ENCODE measurements around the gene ENAM.
A peak's percentile ranks its signal among the peaks of the same experiment; 100 is the strongest.

The ENAM gene

GRCh38 chr4:70600977-70601376 is 27.6 kb upstream of the ENAM start:
- DNase-seq (ENCODE audit: insufficient read length, low spot score) (no peak), FAIRE-seq (no peak)
- TF ChIP-seq TAF1 (IDR thresholded peaks at IDR 0.05; ENCODE audit: low read depth, low read length) (no peak), PAX5 (IDR thresholded peaks at IDR 0.05; ENCODE audit: insufficient read depth, low read length, severe bottlenecking) (no peak), POLR2A (IDR thresholded peaks at IDR 0.05; ENCODE audit: low read depth, low read length) (no peak), POLR2AphosphoS5 (IDR thresholded peaks at IDR 0.05; ENCODE audit: low read depth, low read length) (no peak), SPI1 (IDR thresholded peaks at IDR 0.05; ENCODE audit: low read depth, low read length) (no peak), POU2F2 (IDR thresholded peaks at IDR 0.05; ENCODE audit: low read depth, low read length) (no peak)

GRCh38 chr4:70601422-70602039 is 27.0 kb upstream of the ENAM start:
- FAIRE-seq = peak; percentile 97
- peak; percentile 18 for DNase-seq (ENCODE audit: insufficient read length, low spot score)
- TF ChIP-seq POU2F2 (IDR thresholded peaks at IDR 0.05; ENCODE audit: low read depth, low read length) = no peak
- TF ChIP-seq SPI1 (IDR thresholded peaks at IDR 0.05; ENCODE audit: low read depth, low read length) = peak; percentile 72

GRCh38 chr4:70603856-70604255 is 24.7 kb upstream of the ENAM start:
- TF ChIP-seq TAF1 (IDR thresholded peaks at IDR 0.05; ENCODE audit: low read depth, low read length) (no peak), POU2F2 (IDR thresholded peaks at IDR 0.05; ENCODE audit: low read depth, low read length) (no peak), PAX5 (IDR thresholded peaks at IDR 0.05; ENCODE audit: insufficient read depth, low read length, severe bottlenecking) (no peak), SPI1 (IDR thresholded peaks at IDR 0.05; ENCODE audit: low read depth, low read length) (no peak), POLR2AphosphoS5 (IDR thresholded peaks at IDR 0.05; ENCODE audit: low read depth, low read length) (no peak), POLR2A (IDR thresholded peaks at IDR 0.05; ENCODE audit: low read depth, low read length) (no peak)
- no peak for DNase-seq (ENCODE audit: insufficient read length, low spot score)
- no peak for FAIRE-seq

- FAIRE-seq (no peak), DNase-seq (ENCODE audit: insufficient read length, low spot score) (no peak)
- no peak for TF ChIP-seq POLR2A (IDR thresholded peaks at IDR 0.05; ENCODE audit: low read depth, low read length)
- TF ChIP-seq SPI1 (IDR thresholded peaks at IDR 0.05; ENCODE audit: low read depth, low read length) = no peak
- no peak for TF ChIP-seq PAX5 (IDR thresholded peaks at IDR 0.05; ENCODE audit: insufficient read depth, low read length, severe bottlenecking)
- no peak for TF ChIP-seq POU2F2 (IDR thresholded peaks at IDR 0.05; ENCODE audit: low read depth, low read length)
- no peak for TF ChIP-seq TAF1 (IDR thresholded peaks at IDR 0.05; ENCODE audit: low read depth, low read length)
- no peak for TF ChIP-seq POLR2AphosphoS5 (IDR thresholded peaks at IDR 0.05; ENCODE audit: low read depth, low read length)
These were observed 22.1 kb upstream of the ENAM start for GRCh38 chr4:70606459-70606858.

DNA sequence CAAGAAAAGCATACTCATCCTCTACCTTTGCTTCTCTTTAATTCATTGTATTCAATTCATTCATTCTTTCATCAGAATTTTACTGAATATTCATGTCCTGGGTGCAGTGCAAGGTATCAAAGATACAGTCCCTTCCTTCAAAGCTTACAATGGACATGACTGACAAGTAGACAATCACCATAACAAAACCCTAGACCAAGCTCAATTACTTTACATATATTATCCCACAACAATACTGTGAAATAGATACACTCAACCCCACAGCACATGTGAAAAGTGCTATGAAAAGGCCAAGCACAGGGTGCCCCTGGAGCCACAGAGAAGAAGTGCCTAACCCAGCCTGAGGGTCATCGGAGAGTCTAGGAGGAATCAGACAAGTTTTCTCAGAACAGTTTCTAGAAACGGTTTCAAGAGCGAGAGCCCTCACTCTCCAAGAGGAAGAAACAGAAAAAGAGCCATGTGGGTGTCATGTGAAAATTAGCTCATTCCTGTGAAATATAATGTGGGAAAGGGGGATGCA is 21.1 kb upstream of the ENAM start:
- FAIRE-seq (no peak), DNase-seq (ENCODE audit: insufficient read length, low spot score) (no peak)
- TF ChIP-seq TAF1 (IDR thresholded peaks at IDR 0.05; ENCODE audit: low read depth, low read length) = no peak
- no peak for TF ChIP-seq SPI1 (IDR thresholded peaks at IDR 0.05; ENCODE audit: low read depth, low read length)
- no peak for TF ChIP-seq POU2F2 (IDR thresholded peaks at IDR 0.05; ENCODE audit: low read depth, low read length)

DNA sequence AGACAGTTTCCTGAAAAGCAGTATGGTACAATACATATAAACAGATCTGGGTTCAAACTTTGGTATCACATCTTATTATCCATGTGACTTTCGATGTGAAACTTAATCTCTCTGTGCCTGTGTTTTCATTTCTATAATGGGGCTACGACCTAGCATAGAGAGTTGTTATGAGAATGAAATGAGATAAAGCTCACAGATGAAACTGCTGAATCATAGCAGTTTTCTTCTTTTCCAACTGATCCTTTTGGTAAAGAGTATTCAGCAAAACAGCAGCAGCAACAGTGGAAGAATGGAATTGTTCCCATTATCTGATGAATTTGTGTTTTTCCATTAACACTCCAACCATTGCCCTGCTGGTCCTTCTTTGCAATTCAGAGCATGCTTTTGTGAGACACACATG is 20.2 kb upstream of the ENAM start:
- no peak for FAIRE-seq
- TF ChIP-seq POLR2A (IDR thresholded peaks at IDR 0.05; ENCODE audit: low read depth, low read length) (no peak), PAX5 (IDR thresholded peaks at IDR 0.05; ENCODE audit: insufficient read depth, low read length, severe bottlenecking) (no peak)

GRCh38 chr4:70613306-70614183 is 15.0 kb upstream of the ENAM start:
- FAIRE-seq (peak; percentile 16), DNase-seq (ENCODE audit: insufficient read length, low spot score) (no peak)
- TF ChIP-seq PAX5 (IDR thresholded peaks at IDR 0.05; ENCODE audit: insufficient read depth, low read length, severe bottlenecking) (no peak), TAF1 (IDR thresholded peaks at IDR 0.05; ENCODE audit: low read depth, low read length) (no peak), POU2F2 (IDR thresholded peaks at IDR 0.05; ENCODE audit: low read depth, low read length) (no peak), POLR2AphosphoS5 (IDR thresholded peaks at IDR 0.05; ENCODE audit: low read depth, low read length) (no peak), POLR2A (IDR thresholded peaks at IDR 0.05; ENCODE audit: low read depth, low read length) (no peak), SPI1 (IDR thresholded peaks at IDR 0.05; ENCODE audit: low read depth, low read length) (no peak)

More for the DNA sequence above, 20.2 kb upstream of the ENAM start:
- no peak for DNase-seq (ENCODE audit: insufficient read length, low spot score)

DNA sequence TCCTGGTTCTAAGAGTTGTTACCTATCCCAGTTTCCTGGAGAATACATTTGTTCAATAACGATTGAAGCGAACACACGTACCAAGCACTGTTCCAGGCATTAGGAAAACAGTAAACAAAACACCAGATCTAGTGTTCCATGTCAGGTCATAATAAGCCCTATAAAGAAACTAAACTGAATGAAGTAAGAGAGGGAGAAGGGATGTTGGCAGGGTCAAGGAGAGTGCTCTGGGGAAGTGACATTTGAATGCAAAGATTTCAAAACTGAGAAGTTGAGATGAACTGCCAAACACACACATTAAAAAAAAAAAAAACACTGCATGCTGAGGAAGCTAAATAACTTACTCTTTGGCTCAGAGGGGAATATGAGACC is 14.4 kb upstream of the ENAM start:
- FAIRE-seq (no peak), DNase-seq (ENCODE audit: insufficient read length, low spot score) (no peak)
- TF ChIP-seq PAX5 (IDR thresholded peaks at IDR 0.05; ENCODE audit: insufficient read depth, low read length, severe bottlenecking) = no peak
- TF ChIP-seq POU2F2 (IDR thresholded peaks at IDR 0.05; ENCODE audit: low read depth, low read length) = no peak

- DNase-seq (ENCODE audit: insufficient read length, low spot score) = no peak
- FAIRE-seq = no peak
These were observed 9.3 kb upstream of the ENAM start for GRCh38 chr4:70619288-70619687.

DNA sequence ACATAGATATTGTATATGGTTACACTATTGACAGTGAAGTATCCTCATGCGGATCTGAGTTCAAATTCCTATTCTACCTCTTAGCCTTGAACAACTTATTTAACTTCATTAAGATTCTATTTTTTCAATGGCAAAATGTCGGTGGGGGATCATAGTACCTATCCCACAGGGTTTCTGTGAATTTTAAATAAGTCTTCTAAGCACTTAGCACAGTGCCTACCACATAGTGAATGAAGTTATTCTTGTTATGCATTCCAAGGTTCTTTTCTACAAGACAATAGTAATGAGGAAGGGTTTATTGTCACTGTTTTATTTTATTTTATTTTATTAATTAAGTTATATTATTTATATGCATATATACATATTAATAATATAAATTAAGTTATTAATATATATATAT is 8.8 kb upstream of the ENAM start:
- TF ChIP-seq POU2F2 (IDR thresholded peaks at IDR 0.05; ENCODE audit: low read depth, low read length) = no peak
- TF ChIP-seq TAF1 (IDR thresholded peaks at IDR 0.05; ENCODE audit: low read depth, low read length) = no peak
- no peak for TF ChIP-seq PAX5 (IDR thresholded peaks at IDR 0.05; ENCODE audit: insufficient read depth, low read length, severe bottlenecking)
- TF ChIP-seq POLR2A (IDR thresholded peaks at IDR 0.05; ENCODE audit: low read depth, low read length) = no peak
- TF ChIP-seq SPI1 (IDR thresholded peaks at IDR 0.05; ENCODE audit: low read depth, low read length) = no peak
- no peak for TF ChIP-seq POLR2AphosphoS5 (IDR thresholded peaks at IDR 0.05; ENCODE audit: low read depth, low read length)
- FAIRE-seq (no peak), DNase-seq (ENCODE audit: insufficient read length, low spot score) (no peak)

More at GRCh38 chr4:70619288-70619687, 9.3 kb upstream of the ENAM start:
- TF ChIP-seq SPI1 (IDR thresholded peaks at IDR 0.05; ENCODE audit: low read depth, low read length) = no peak
- TF ChIP-seq PAX5 (IDR thresholded peaks at IDR 0.05; ENCODE audit: insufficient read depth, low read length, severe bottlenecking) = no peak
- no peak for TF ChIP-seq POLR2A (IDR thresholded peaks at IDR 0.05; ENCODE audit: low read depth, low read length)
- no peak for TF ChIP-seq POU2F2 (IDR thresholded peaks at IDR 0.05; ENCODE audit: low read depth, low read length)
- no peak for TF ChIP-seq TAF1 (IDR thresholded peaks at IDR 0.05; ENCODE audit: low read depth, low read length)
- no peak for TF ChIP-seq POLR2AphosphoS5 (IDR thresholded peaks at IDR 0.05; ENCODE audit: low read depth, low read length)

Data from GM12891 (cell line).